ENCODE results near the gene MALAT1.

The MALAT1 gene

GRCh38 chr11:65535102-65535501 is 36.3 kb downstream of the MALAT1 start:
- Histone ChIP-seq H3K4me1 (no peaks in the 10 kb centered on the region), H3K4me2 (ENCODE audit: low read length) (no peak overlapping the region), H3K27me3 (ENCODE audit: control insufficient read depth, insufficient read depth, low read length) (no peaks in the 10 kb centered on the region), H3K36me3 (ENCODE audit: control insufficient read depth, insufficient read depth, low read length) (no peaks in the 10 kb centered on the region), H3K27ac (no peak overlapping the region), H3K4me3 (ENCODE audit: low read depth, low read length) (no peak overlapping the region), H2AFZ (no peak overlapping the region), H3K79me2 (no peaks in the 10 kb centered on the region), H3K9me3 (ENCODE audit: control insufficient read depth, low read length) (no peaks in the 10 kb centered on the region), H3K9ac (no peak overlapping the region)
- TF ChIP-seq CTCF (IDR thresholded peaks at IDR 0.05) = no peak

GRCh38 chr11:65536412-65537295 is 37.8 kb downstream of the MALAT1 start:
- no peak for TF ChIP-seq CTCF (IDR thresholded peaks at IDR 0.05)
- Histone ChIP-seq H3K9ac (no peak overlapping the region), H3K79me2 (no peaks in the 10 kb centered on the region), H3K4me3 (ENCODE audit: low read depth, low read length) (no peak overlapping the region), H3K27me3 (ENCODE audit: control insufficient read depth, insufficient read depth, low read length) (no peaks in the 10 kb centered on the region), H3K36me3 (ENCODE audit: control insufficient read depth, insufficient read depth, low read length) (no peaks in the 10 kb centered on the region), H3K9me3 (ENCODE audit: control insufficient read depth, low read length) (no peaks in the 10 kb centered on the region), H2AFZ (no peak overlapping the region), H3K27ac (no peak overlapping the region), H3K4me1 (no peaks in the 10 kb centered on the region), H3K4me2 (ENCODE audit: low read length) (no peak overlapping the region)

- Histone ChIP-seq H3K4me2 (ENCODE audit: low read length) (no peak overlapping the region), H3K4me3 (ENCODE audit: low read depth, low read length) (no peak overlapping the region), H3K9ac (no peak overlapping the region), H3K79me2 (no peaks in the 10 kb centered on the region), H3K36me3 (ENCODE audit: control insufficient read depth, insufficient read depth, low read length) (no peaks in the 10 kb centered on the region), H2AFZ (no peak overlapping the region), H3K4me1 (no peaks in the 10 kb centered on the region), H3K27me3 (ENCODE audit: control insufficient read depth, insufficient read depth, low read length) (no peaks in the 10 kb centered on the region), H3K27ac (no peak overlapping the region), H3K9me3 (ENCODE audit: control insufficient read depth, low read length) (no peaks in the 10 kb centered on the region)
- no peak for TF ChIP-seq CTCF (IDR thresholded peaks at IDR 0.05)
Measured at GRCh38 chr11:65537296-65537597, 38.4 kb downstream of the MALAT1 start.

GRCh38 chr11:65537620-65538231 is 38.9 kb downstream of the MALAT1 start:
- H3K9me3 ChIP-seq (ENCODE audit: control insufficient read depth, low read length) = no peaks in the 10 kb centered on the region
- no peaks in the 10 kb centered on the region for H3K27me3 ChIP-seq (ENCODE audit: control insufficient read depth, insufficient read depth, low read length)
- H2AFZ ChIP-seq = no peak overlapping the region
- no peak overlapping the region for H3K4me2 ChIP-seq (ENCODE audit: low read length)
- no peaks in the 10 kb centered on the region for H3K4me1 ChIP-seq
- H3K36me3 ChIP-seq (ENCODE audit: control insufficient read depth, insufficient read depth, low read length) = no peaks in the 10 kb centered on the region
- no peak overlapping the region for H3K4me3 ChIP-seq (ENCODE audit: low read depth, low read length)
- H3K27ac ChIP-seq = no peak overlapping the region
- no peak overlapping the region for H3K9ac ChIP-seq
- TF ChIP-seq CTCF (IDR thresholded peaks at IDR 0.05) = no peak
- H3K79me2 ChIP-seq = no peaks in the 10 kb centered on the region
